ENCODE data around the gene TSPOAP1. TPM values are rescaled to one million over a fixed set of nuclear protein-coding genes. Genes with fewer than 3 reads are reported as not detected.

Gene TSPOAP1
- total RNA-seq, 1 experiment from 2014 or later, result 4.3 TPM

- TF ChIP-seq EZH2phosphoT487 (IDR thresholded peaks at IDR 0.05; ENCODE audit: borderline replicate concordance, low read length), result no peak
- TF ChIP-seq EZH2 (IDR thresholded peaks at IDR 0.05; ENCODE audit: low read length, unreplicated experiment), result no peak
- no peak for TF ChIP-seq CTCF (conservative IDR thresholded peaks at IDR 0.05; ENCODE audit: low read depth, low read length)
- no peak for DNase-seq
- Histone ChIP-seq H3K79me2 (ENCODE audit: low read length) (no peaks in the 10 kb centered on the region), H3F3A (ENCODE audit: low read length, unreplicated experiment) (no peaks in the 10 kb centered on the region), H3K9me2 (replicated peaks; ENCODE audit: low read length) (no peaks in the 10 kb centered on the region), H3K27ac (ENCODE audit: low read length) (no peak overlapping the region), H3K4me1 (ENCODE audit: insufficient read depth, low read length) (peaks cover 6% of the 10 kb centered on the region; the same call in 1 of the 2 replicates), H3K4me2 (ENCODE audit: low read length) (no peak overlapping the region), H3K27me3 (ENCODE audit: low read length) (no peaks in the 10 kb centered on the region), H4K20me1 (ENCODE audit: low read length) (no peaks in the 10 kb centered on the region), H3K9me3 (ENCODE audit: low read length) (no peaks in the 10 kb centered on the region), H2AFZ (ENCODE audit: low read length) (no peak overlapping the region), H3K9ac (ENCODE audit: low read length) (no peak overlapping the region), H3K36me3 (ENCODE audit: low read depth, low read length) (no peaks in the 10 kb centered on the region), H3K4me3 (ENCODE audit: low read length) (no peak overlapping the region)
- intact Hi-C loops (cut with micrococcal nuclease), result no loop called here
- no TSS peak for BruUV-seq (replicated peaks)
- no peak for ATAC-seq
- ChIA-PET CTCF (no interaction called here), POLR2A (ENCODE audit: unreplicated experiment) (interaction anchor here (0.5 kb wide), 1 partner anchor 185 kb away, joined by 3 read pairs; no protein-coding TSS in a partner anchor)
These were observed 6.6 kb upstream of the TSPOAP1 start for GRCh38 chr17:58335061-58335731.

- ChIA-PET CTCF (no interaction called here), POLR2A (ENCODE audit: unreplicated experiment) (interaction anchor here (0.6 kb wide), 1 partner anchor 81 kb away, joined by 4 read pairs; no protein-coding TSS in a partner anchor)
- no peak overlapping the region for H3K27ac ChIP-seq (ENCODE audit: low read length)
- no peak overlapping the region for H3K4me2 ChIP-seq (ENCODE audit: low read length)
- no TSS peak for BruUV-seq (replicated peaks)
- H2AFZ ChIP-seq (ENCODE audit: low read length), result no peak overlapping the region
- H3K9ac ChIP-seq (ENCODE audit: low read length), result no peak overlapping the region
- DNase-seq (no peak), ATAC-seq (no peak)
- no peak for TF ChIP-seq CTCF (conservative IDR thresholded peaks at IDR 0.05; ENCODE audit: low read depth, low read length)
- no peak for TF ChIP-seq EZH2 (IDR thresholded peaks at IDR 0.05; ENCODE audit: low read length, unreplicated experiment)
- no peak for TF ChIP-seq EZH2phosphoT487 (IDR thresholded peaks at IDR 0.05; ENCODE audit: borderline replicate concordance, low read length)
- no peaks in the 10 kb centered on the region for H3K79me2 ChIP-seq (ENCODE audit: low read length)
- no peaks in the 10 kb centered on the region for H3K27me3 ChIP-seq (ENCODE audit: low read length)
- no peaks in the 10 kb centered on the region for H3K9me3 ChIP-seq (ENCODE audit: low read length)
- no peaks in the 10 kb centered on the region for H4K20me1 ChIP-seq (ENCODE audit: low read length)
- H3K9me2 ChIP-seq (replicated peaks; ENCODE audit: low read length), result no peaks in the 10 kb centered on the region
- intact Hi-C loops (cut with micrococcal nuclease), result no loop called here
- no peaks in the 10 kb centered on the region for H3F3A ChIP-seq (ENCODE audit: low read length, unreplicated experiment)
- no peak overlapping the region for H3K4me3 ChIP-seq (ENCODE audit: low read length)
- H3K36me3 ChIP-seq (ENCODE audit: low read depth, low read length), result no peaks in the 10 kb centered on the region
- H3K4me1 ChIP-seq (ENCODE audit: insufficient read depth, low read length), result peaks cover 6% of the 10 kb centered on the region; the same call in 1 of the 2 replicates
These were observed 6.1 kb upstream of the TSPOAP1 start for GRCh38 chr17:58334661-58335060.

- no TSS peak for BruUV-seq (replicated peaks)
- POLR2A ChIA-PET (ENCODE audit: unreplicated experiment), result interaction anchor here (0.6 kb wide), 1 partner anchor 81 kb away, joined by 4 read pairs; no protein-coding TSS in a partner anchor
- no peaks in the 10 kb centered on the region for H3K9me3 ChIP-seq (ENCODE audit: low read length)
These were observed 5.7 kb upstream of the TSPOAP1 start for GRCh38 chr17:58334256-58334655.

More at GRCh38 chr17:58334256-58334655, 5.7 kb upstream of the TSPOAP1 start:
- Histone ChIP-seq H3K4me2 (ENCODE audit: low read length) (no peak overlapping the region), H3F3A (ENCODE audit: low read length, unreplicated experiment) (no peaks in the 10 kb centered on the region), H3K27me3 (ENCODE audit: low read length) (no peaks in the 10 kb centered on the region), H3K79me2 (ENCODE audit: low read length) (no peaks in the 10 kb centered on the region), H3K9me2 (replicated peaks; ENCODE audit: low read length) (no peaks in the 10 kb centered on the region), H3K27ac (ENCODE audit: low read length) (no peak overlapping the region), H3K36me3 (ENCODE audit: low read depth, low read length) (no peaks in the 10 kb centered on the region), H4K20me1 (ENCODE audit: low read length) (no peaks in the 10 kb centered on the region), H3K4me3 (ENCODE audit: low read length) (no peak overlapping the region), H3K9ac (ENCODE audit: low read length) (no peak overlapping the region), H3K4me1 (ENCODE audit: insufficient read depth, low read length) (peaks cover 6% of the 10 kb centered on the region; the same call in 1 of the 2 replicates), H2AFZ (ENCODE audit: low read length) (no peak overlapping the region)
- no peak for TF ChIP-seq CTCF (conservative IDR thresholded peaks at IDR 0.05; ENCODE audit: low read depth, low read length)
- no peak for TF ChIP-seq EZH2phosphoT487 (IDR thresholded peaks at IDR 0.05; ENCODE audit: borderline replicate concordance, low read length)
- TF ChIP-seq EZH2 (IDR thresholded peaks at IDR 0.05; ENCODE audit: low read length, unreplicated experiment), result no peak
- intact Hi-C loops (cut with micrococcal nuclease), result no loop called here
- no peak for ATAC-seq
- CTCF ChIA-PET, result no interaction called here
- no peak for DNase-seq

Measured in PC-3 (cell line).